Measurements from ENCODE around the gene TEDC2.

DNA sequence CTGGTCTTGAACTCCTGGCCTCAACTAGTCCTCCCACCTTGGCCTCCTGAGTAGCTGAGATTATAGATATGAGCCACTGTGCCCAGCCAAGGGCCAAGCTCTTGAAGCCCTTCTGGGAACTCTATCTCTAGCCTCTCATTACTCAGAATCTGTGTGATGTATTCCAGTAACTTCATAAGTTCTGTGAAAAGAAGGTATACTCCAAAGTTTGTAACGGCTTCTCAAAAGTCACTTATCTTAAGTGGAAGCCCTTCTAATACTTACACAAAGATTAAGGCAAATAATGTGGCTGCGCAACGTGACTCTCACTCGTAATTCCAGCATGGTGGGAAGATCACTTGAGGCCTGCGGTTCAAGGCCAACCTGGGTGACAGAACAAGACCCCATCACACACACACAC lies 34.7 kb downstream of the TEDC2 start:
- TF ChIP-seq, protein P1, sequence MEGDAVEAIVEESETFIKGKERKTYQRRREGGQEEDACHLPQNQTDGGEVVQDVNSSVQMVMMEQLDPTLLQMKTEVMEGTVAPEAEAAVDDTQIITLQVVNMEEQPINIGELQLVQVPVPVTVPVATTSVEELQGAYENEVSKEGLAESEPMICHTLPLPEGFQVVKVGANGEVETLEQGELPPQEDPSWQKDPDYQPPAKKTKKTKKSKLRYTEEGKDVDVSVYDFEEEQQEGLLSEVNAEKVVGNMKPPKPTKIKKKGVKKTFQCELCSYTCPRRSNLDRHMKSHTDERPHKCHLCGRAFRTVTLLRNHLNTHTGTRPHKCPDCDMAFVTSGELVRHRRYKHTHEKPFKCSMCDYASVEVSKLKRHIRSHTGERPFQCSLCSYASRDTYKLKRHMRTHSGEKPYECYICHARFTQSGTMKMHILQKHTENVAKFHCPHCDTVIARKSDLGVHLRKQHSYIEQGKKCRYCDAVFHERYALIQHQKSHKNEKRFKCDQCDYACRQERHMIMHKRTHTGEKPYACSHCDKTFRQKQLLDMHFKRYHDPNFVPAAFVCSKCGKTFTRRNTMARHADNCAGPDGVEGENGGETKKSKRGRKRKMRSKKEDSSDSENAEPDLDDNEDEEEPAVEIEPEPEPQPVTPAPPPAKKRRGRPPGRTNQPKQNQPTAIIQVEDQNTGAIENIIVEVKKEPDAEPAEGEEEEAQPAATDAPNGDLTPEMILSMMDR (IDR thresholded peaks at IDR 0.05): no peak
- no peak for TF ChIP-seq POLR2AphosphoS5 (IDR thresholded peaks at IDR 0.05)
- TF ChIP-seq POLR2A (IDR thresholded peaks at IDR 0.05): no peak
